PFSK-1 (cell line): ENCODE results near the gene MAP2K7.

Source experiments
- FOXP2 ChIP-seq: optimal IDR thresholded peaks from 2 replicates; pipeline ENCODE3; 2011; ENCODE audit warnings: borderline replicate concordance, control low read depth, inconsistent platforms; ENCODE audit not compliant: insufficient read depth; ENCODE audit errors: extremely low read length, extremely low read depth
- POLR2AphosphoS5 ChIP-seq: IDR thresholded peaks from 2 replicates; pipeline ENCODE4 v1.6.1; 2012; ENCODE audit warnings: low read depth, mild to moderate bottlenecking, control low read depth, low read length, moderate library complexity
- SIN3A ChIP-seq: IDR thresholded peaks from 2 replicates; pipeline ENCODE4 v1.6.1; 2012; ENCODE audit warnings: mild to moderate bottlenecking, low read length, moderate library complexity, borderline replicate concordance; ENCODE audit not compliant: insufficient read depth
- TAF1 ChIP-seq: IDR thresholded peaks from 2 replicates; pipeline ENCODE4 v1.6.1; 2012; ENCODE audit warnings: low read length, control low read depth, borderline replicate concordance; ENCODE audit not compliant: insufficient read depth
- TF ChIP-seq, protein P1 (sequence below), 2 experiments: IDR thresholded peaks; 2 replicates each; pipeline versions ENCODE4 v1.6.1 to v1.8.0; 2011 to 2012; ENCODE audit warnings: low read depth in 2 of 2, low read length in 2 of 2, control low read depth in 1 of 2, inconsistent platforms in 1 of 2, mild to moderate bottlenecking in 1 of 2, moderate library complexity in 1 of 2; ENCODE audit not compliant: insufficient read depth in 1 of 2

Gene MAP2K7

DNA sequence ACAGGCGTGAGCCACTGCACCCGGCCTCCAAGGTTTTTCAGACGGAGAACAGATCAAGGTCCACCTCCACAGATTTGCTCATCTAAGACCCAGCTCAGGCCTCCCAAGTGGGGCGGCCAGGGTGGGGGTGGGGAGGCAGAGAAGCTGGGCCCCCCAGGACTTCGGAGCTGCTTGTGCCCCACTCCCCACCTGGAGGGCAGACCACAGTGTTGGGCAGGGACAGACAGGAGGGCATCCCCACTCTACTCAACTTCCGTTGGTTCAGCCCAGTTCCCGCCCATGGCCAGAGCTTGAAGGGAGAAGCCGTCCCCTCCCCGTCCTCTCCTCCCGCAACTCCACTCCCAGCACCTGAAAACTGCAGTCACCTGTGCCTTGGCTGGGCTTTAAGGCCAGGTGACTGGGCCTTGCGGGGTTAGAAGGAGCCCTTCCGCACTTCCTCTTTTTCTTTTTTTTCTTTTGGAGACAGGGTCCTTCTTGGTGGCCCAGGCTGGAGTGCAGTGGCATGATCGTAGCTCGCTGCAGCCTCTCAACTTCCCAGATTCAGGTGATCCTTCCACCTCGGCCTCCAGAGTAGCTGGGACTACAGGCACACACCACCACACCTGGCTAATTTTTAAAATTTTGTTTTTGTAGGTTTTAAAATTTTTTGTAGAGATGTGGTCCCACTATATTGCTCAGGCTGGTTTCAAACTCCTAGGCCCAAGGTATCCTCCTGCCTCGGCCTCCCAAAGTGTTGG is 16.1 kb upstream of the MAP2K7 start:
- TF ChIP-seq TAF1 (no peak), FOXP2 (no peak), SIN3A (no peak), POLR2AphosphoS5 (no peak)
- TF ChIP-seq, protein P1, sequence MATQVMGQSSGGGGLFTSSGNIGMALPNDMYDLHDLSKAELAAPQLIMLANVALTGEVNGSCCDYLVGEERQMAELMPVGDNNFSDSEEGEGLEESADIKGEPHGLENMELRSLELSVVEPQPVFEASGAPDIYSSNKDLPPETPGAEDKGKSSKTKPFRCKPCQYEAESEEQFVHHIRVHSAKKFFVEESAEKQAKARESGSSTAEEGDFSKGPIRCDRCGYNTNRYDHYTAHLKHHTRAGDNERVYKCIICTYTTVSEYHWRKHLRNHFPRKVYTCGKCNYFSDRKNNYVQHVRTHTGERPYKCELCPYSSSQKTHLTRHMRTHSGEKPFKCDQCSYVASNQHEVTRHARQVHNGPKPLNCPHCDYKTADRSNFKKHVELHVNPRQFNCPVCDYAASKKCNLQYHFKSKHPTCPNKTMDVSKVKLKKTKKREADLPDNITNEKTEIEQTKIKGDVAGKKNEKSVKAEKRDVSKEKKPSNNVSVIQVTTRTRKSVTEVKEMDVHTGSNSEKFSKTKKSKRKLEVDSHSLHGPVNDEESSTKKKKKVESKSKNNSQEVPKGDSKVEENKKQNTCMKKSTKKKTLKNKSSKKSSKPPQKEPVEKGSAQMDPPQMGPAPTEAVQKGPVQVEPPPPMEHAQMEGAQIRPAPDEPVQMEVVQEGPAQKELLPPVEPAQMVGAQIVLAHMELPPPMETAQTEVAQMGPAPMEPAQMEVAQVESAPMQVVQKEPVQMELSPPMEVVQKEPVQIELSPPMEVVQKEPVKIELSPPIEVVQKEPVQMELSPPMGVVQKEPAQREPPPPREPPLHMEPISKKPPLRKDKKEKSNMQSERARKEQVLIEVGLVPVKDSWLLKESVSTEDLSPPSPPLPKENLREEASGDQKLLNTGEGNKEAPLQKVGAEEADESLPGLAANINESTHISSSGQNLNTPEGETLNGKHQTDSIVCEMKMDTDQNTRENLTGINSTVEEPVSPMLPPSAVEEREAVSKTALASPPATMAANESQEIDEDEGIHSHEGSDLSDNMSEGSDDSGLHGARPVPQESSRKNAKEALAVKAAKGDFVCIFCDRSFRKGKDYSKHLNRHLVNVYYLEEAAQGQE (IDR thresholded peaks at IDR 0.05; ENCODE audit: insufficient read depth in 1 of 2, low read depth in 2 of 2, low read length in 2 of 2): no peak

DNA sequence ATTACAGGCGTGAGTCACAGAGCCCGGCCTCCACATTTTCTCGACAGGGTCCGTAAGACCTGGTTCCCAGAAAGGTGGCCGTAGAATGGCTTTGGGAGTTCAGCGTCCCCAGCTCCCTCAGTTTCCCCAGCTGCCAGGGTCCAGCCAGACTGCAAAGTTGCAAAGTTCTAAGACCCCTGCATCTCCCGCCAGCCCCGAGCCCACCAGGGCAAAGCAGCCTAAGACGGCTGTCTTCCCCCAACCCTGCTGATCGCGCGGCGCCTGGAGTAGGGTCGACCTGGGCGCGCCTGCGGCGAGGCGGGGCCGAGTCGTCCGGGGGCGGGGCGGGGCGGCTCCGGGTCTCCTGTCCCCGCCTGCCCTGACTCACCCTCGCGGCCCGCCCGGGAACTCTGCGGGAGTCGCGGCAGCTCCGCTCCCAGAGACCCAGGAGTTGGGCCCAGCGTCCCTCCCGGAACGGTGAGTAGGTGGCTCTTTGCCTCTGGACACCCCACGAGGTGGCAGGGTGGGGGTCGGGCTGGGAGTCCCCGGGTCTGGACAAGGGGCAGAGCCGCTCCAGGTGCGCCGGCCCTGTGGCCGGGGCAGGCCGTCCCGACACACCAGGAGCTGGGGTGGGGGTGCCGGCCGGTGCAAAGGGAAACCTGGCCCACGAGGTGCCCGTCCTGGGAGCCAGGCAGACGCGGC is 15.4 kb upstream of the MAP2K7 start, which contains the start of gene LRRC8E:
TSS of gene LRRC8E (plus strand) at position 366 of the 681 bp plus-strand sequence. CDS start 7,094 bp downstream, outside the sequence.
- TF ChIP-seq TAF1 (no peak), FOXP2 (no peak), POLR2AphosphoS5 (no peak), SIN3A (no peak)
- TF ChIP-seq, protein P1 (IDR thresholded peaks at IDR 0.05; ENCODE audit: insufficient read depth in 1 of 2, low read depth in 2 of 2, low read length in 2 of 2): no peak

DNA sequence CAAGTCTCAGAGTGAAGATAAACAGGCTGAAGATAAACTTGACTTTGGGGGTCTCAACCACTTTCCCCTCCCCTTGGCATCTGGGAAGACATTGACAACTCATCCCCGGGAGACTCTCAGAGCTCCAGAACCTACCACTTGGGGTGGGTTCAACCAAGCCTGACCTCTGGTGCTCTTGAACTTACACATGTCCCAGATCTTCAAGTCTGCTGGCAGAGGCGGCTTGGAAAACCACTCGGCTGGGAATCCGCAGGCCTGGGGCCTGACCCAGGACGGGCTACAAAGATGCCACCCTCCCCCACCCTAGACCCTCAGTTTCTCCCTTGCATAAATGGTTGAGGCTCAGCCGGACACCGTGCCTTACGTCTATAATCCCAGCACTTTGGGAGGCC is 14.9 kb upstream of the MAP2K7 start:
- TF ChIP-seq TAF1: no peak
- TF ChIP-seq, protein P1 (IDR thresholded peaks at IDR 0.05; ENCODE audit: insufficient read depth in 1 of 2, low read depth in 2 of 2, low read length in 2 of 2): no peak
- no peak for TF ChIP-seq FOXP2
- no peak for TF ChIP-seq POLR2AphosphoS5
- TF ChIP-seq SIN3A: no peak

DNA sequence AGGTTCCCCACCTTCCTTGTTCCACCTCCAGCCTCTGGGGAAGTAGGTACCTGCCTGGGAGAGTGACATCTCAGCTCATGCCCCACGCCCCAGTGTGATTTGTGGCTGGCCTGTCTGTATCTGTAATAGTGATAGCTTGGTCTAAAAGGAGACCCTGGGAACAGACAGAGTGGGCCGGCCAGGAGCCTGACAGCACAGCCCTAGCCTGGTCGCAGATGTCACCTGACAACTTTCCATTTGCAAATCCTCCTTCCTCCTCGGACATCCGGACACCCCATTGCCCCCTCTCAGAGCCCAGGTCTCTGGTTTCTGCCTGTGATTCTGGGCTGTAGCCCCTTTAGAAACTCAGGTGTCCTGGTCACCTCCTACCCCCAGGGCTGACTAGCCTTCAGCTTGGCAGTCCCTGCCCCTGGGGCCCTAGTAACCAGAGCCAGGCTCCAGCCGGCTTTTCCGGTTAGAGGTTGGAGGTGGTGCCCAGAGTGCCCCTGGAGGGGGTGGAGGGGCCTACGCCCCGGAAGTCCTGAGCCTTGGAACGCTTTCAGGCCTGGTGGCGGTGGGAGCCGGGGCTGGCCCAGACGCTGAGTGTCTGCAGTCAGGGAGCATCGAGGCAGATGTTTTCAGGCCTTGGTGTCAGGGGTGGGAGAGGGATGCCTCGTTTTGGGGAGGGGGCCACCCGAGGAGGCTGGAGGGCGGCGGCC is 8.9 kb upstream of the MAP2K7 start:
- TF ChIP-seq SIN3A (no peak), FOXP2 (no peak), TAF1 (no peak), POLR2AphosphoS5 (no peak)
- TF ChIP-seq, protein P1 (IDR thresholded peaks at IDR 0.05; ENCODE audit: insufficient read depth in 1 of 2, low read depth in 2 of 2, low read length in 2 of 2): no peak
